CD8-positive, alpha-beta memory T cell (primary cell): ENCODE data around the gene STIP1. TPM values are rescaled to one million over a fixed set of nuclear protein-coding genes. Genes with fewer than 3 reads are reported as not detected.

Experiments used
- CTCF ChIA-PET: fragments of 350-600 bp; sonication (Branson Sonifier 250); formaldehyde crosslinking; loops from one replicate; lab custom pipeline; 2021; ENCODE audit warnings: antibody characterized with exemption; lab: Charles Lee
- POLR2A ChIA-PET: fragments of 350-600 bp; sonication (Branson Sonifier 250); formaldehyde crosslinking; loops from one replicate; lab custom pipeline; 2021; ENCODE audit warnings: antibody characterized with exemption; lab: Charles Lee
- DNase-seq, 5 donors: peaks; one replicate each; pipeline versions ENCODE4 v3.0.0 to v3.0.0-alpha.2; 2020 to 2022; ENCODE audit warnings: mixed read lengths in 1 of 5
- H3K27ac ChIP-seq: one replicate; pipeline ENCODE4 v1.7.0; 2013; ENCODE audit warnings: low read depth, mild to moderate bottlenecking, low read length, moderate library complexity
- H3K27me3 ChIP-seq: 2 replicates; pipeline ENCODE4 v1.7.0; 2013; ENCODE audit warnings: low read length, mild to moderate bottlenecking; ENCODE audit not compliant: insufficient read depth, poor library complexity, severe bottlenecking
- H3K36me3 ChIP-seq: 2 replicates; pipeline ENCODE4 v1.7.0; 2013; ENCODE audit warnings: mild to moderate bottlenecking, low read length, moderate library complexity; ENCODE audit not compliant: insufficient read depth
- H3K4me1 ChIP-seq: 2 replicates; pipeline ENCODE4 v1.7.0; 2013; ENCODE audit warnings: mild to moderate bottlenecking, low read length, moderate library complexity; ENCODE audit not compliant: insufficient read depth
- H3K4me3 ChIP-seq: 2 replicates; pipeline ENCODE4 v1.7.0; 2013; ENCODE audit warnings: mild to moderate bottlenecking, low read length
- H3K9me3 ChIP-seq: 2 replicates; pipeline ENCODE4 v1.7.0; 2013; ENCODE audit warnings: mild to moderate bottlenecking, low read length
- H3K27ac Mint-ChIP-seq, 8 donors: one replicate each; pipeline ENCODE4 v1.8.0; 2020 to 2021; ENCODE audit warnings: mixed read lengths in 8 of 8, mild to moderate bottlenecking in 6 of 8, inconsistent platforms in 3 of 8, moderate library complexity in 3 of 8
- H3K27me3 Mint-ChIP-seq, 2 donors: one replicate each; pipeline ENCODE4 v1.8.0; 2020 to 2021; ENCODE audit warnings: mixed read lengths in 2 of 2, mild to moderate bottlenecking in 1 of 2, moderate library complexity in 1 of 2
- H3K36me3 Mint-ChIP-seq, 3 donors: one replicate each; pipeline ENCODE4 v1.8.0; 2020 to 2021; ENCODE audit warnings: mixed read lengths in 3 of 3, inconsistent platforms in 1 of 3, mild to moderate bottlenecking in 1 of 3
- H3K4me1 Mint-ChIP-seq, 3 donors: one replicate each; pipeline ENCODE4 v1.8.0; 2020 to 2021; ENCODE audit warnings: mixed read lengths in 3 of 3, inconsistent platforms in 1 of 3, mild to moderate bottlenecking in 1 of 3
- H3K4me3 Mint-ChIP-seq, 7 donors: one replicate each; pipeline ENCODE4 v1.8.0; 2020 to 2021; ENCODE audit warnings: mixed read lengths in 7 of 7, mild to moderate bottlenecking in 6 of 7, moderate library complexity in 4 of 7, inconsistent platforms in 2 of 7
- H3K9me3 Mint-ChIP-seq, 5 donors: one replicate each; pipeline ENCODE4 v1.8.0; 2020 to 2022; ENCODE audit warnings: mixed read lengths in 5 of 5, mild to moderate bottlenecking in 3 of 5, moderate library complexity in 2 of 5, inconsistent platforms in 1 of 5
- polyA plus RNA-seq: library from polyadenylated mRNA; unstranded; fragments of 300-500 nt; fragmentation: Illumina TruSeq; gene quantifications from one replicate; pipeline ENCODE4 v1.2.3, GENCODE V29; 2021
- total RNA-seq, 2 experiments: library from RNA; stranded (reverse); gene quantifications; one replicate each; pipeline ENCODE4 v1.2.3, GENCODE V29; 2021

STIP1 gene
- total and polyA plus RNA-seq, 3 experiments from 2014 or later: 108 to 461 (median 457) TPM

GRCh38 chr11:64220798-64221197, 34.8 kb downstream of the STIP1 start:
- ChIA-PET CTCF (interaction anchor here (1.6 to 12.0 kb wide), 2 partner anchors 15 to 80 kb away, joined by 3 to 143 read pairs; partner anchors contain the start of genes CATSPERZ and FERMT3), POLR2A (no interaction called here)
- Mint-ChIP-seq H3K36me3 (peaks cover 0 to 52% (median 2%) of the 10 kb centered on the region in 3 donors), H3K27me3 (no peaks in the 10 kb centered on the region), H3K9me3 (no peaks in the 10 kb centered on the region), H3K4me1 (peaks cover 0 to 23% (median 10%) of the 10 kb centered on the region in 3 donors), H3K4me3 (no peak overlapping the region), H3K27ac (peak overlapping the region in 1 of 8 donors; percentile 52)
- H3K36me3 ChIP-seq: peaks cover 34% of the 10 kb centered on the region
- no peak for DNase-seq
- no peak overlapping the region for H3K27ac ChIP-seq
- no peaks in the 10 kb centered on the region for H3K27me3 ChIP-seq
- no peak overlapping the region for H3K4me3 ChIP-seq
- no peaks in the 10 kb centered on the region for H3K9me3 ChIP-seq
- peaks cover 9% of the 10 kb centered on the region for H3K4me1 ChIP-seq

DNA sequence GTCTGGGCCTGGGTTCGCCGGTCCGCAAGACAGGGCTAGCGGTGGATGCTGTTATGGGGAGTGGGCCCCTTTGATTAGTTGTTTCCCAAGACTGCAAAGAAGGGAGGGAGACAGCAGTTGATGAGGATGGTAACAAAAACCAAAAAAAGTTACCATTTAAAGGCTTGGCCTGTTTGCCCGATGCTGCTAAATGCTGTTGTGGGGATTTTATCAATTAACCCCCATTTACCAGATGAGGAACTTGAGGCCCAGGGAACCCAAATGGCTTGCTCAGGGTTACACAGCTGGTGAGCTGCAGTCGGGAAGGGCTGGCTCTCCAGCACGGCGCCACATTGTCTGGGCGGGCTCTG, 36.7 kb downstream of the STIP1 start:
- H3K4me1 Mint-ChIP-seq: peaks cover 11 to 34% (median 18%) of the 10 kb centered on the region in 3 donors
- H3K4me3 ChIP-seq: no peak overlapping the region
- H3K36me3 Mint-ChIP-seq: peaks cover 0 to 49% (median 2%) of the 10 kb centered on the region in 3 donors
- peaks cover 34% of the 10 kb centered on the region for H3K36me3 ChIP-seq
- H3K9me3 Mint-ChIP-seq: no peaks in the 10 kb centered on the region
- H3K4me1 ChIP-seq: peaks cover 20% of the 10 kb centered on the region
- ChIA-PET POLR2A (interaction anchor here (0.6 to 6.2 kb wide), 2 partner anchors 9 to 17 kb away, joined by 3 to 69 read pairs; partner anchors contain the start of gene FERMT3), CTCF (interaction anchor here (12.0 kb wide), 1 partner anchor 16 kb away, joined by 143 read pairs; the partner anchor contains the start of gene FERMT3)
- no peaks in the 10 kb centered on the region for H3K27me3 ChIP-seq
- peak overlapping the region in 1 of 8 donors; percentile 33 for H3K27ac Mint-ChIP-seq
- no peaks in the 10 kb centered on the region for H3K9me3 ChIP-seq
- no peaks in the 10 kb centered on the region for H3K27me3 Mint-ChIP-seq
- H3K27ac ChIP-seq: no peak overlapping the region
- no peak for DNase-seq
- no peak overlapping the region for H3K4me3 Mint-ChIP-seq

DNA sequence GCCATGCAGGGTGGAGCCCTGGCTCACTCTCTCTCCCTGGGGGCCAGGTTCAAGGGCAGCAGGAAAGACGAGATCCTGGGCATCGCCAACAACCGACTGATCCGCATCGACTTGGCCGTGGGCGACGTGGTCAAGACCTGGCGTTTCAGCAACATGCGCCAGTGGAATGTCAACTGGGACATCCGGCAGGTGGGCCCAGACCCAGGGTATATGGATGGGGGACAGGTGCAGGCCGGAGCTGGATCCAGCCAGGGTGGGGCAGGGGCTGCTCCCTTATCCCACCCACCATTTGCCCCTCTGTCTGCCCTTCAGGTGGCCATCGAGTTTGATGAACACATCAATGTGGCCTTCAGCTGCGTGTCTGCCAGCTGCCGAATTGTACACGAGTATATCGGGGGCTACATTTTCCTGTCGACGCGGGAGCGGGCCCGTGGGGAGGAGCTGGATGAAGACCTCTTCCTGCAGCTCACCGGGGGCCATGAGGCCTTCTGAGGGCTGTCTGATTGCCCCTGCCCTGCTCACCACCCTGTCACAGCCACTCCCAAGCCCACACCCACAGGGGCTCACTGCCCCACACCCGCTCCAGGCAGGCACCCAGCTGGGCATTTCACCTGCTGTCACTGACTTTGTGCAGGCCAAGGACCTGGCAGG, 37.2 kb downstream of the STIP1 start:
- Histone ChIP-seq H3K27ac (no peak overlapping the region), H3K36me3 (peaks cover 34% of the 10 kb centered on the region), H3K4me3 (no peak overlapping the region), H3K9me3 (no peaks in the 10 kb centered on the region), H3K4me1 (peaks cover 20% of the 10 kb centered on the region), H3K27me3 (no peaks in the 10 kb centered on the region)
- peaks cover 15 to 36% (median 18%) of the 10 kb centered on the region in 3 donors for H3K4me1 Mint-ChIP-seq
- no peak for DNase-seq
- H3K9me3 Mint-ChIP-seq: no peaks in the 10 kb centered on the region
- ChIA-PET CTCF (interaction anchor here (1.0 to 12.0 kb wide), 6 partner anchors 12 to 108 kb away, joined by 3 to 143 read pairs (median 6); partner anchors contain the start of genes FERMT3 and STIP1), POLR2A (interaction anchor here (0.6 to 6.2 kb wide), 7 partner anchors 10 to 62 kb away, joined by 3 to 69 read pairs (median 3); partner anchors contain the start of genes FERMT3, GPR137, PPP1R14B and STIP1)
- H3K36me3 Mint-ChIP-seq: peaks cover 0 to 47% (median 0%) of the 10 kb centered on the region in 3 donors
- H3K4me3 Mint-ChIP-seq: peak overlapping the region in 1 of 7 donors; percentile 44
- peak overlapping the region in 1 of 8 donors; percentile 85 for H3K27ac Mint-ChIP-seq
- H3K27me3 Mint-ChIP-seq: no peaks in the 10 kb centered on the region

DNA sequence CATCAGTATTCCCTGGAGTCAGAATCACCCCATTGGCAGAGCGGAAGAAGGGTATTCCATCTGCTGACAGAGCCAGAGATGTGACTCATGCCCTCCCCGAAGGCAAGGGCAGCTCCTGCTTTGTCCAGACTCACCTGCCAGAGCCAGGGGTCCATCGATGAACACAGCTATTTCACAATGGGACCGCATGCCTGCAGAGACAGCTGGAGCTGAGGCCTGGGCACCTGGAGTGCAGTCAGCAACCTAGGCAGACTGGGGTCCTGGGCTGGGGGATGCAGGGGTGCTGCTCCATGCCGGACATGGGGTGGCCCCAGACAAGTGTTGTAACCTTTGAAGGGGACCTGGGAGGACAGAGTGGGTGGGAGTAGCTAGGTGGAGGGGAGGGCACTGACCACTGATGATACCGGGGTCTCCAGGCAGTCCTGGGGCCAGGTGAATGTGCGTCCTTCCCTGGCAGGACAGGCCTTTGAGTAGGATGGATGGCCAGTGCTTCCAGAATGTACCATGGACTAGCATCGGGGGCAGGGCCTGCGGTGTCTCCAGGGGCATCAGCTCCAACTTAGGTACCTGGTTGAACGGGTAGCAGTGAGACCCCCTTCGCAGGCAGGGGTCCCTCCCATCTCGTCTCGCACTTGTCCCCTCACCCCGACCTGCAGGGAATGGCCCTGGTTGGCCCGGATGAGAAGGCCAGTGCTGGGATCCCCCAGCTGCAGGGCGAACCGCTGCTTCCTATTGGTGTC, 38.4 kb downstream of the STIP1 start:
- Histone ChIP-seq H3K36me3 (peaks cover 24% of the 10 kb centered on the region), H3K9me3 (no peaks in the 10 kb centered on the region), H3K4me3 (no peak overlapping the region), H3K4me1 (peaks cover 26% of the 10 kb centered on the region), H3K27me3 (no peaks in the 10 kb centered on the region), H3K27ac (no peak overlapping the region)
- Mint-ChIP-seq H3K27ac (peak overlapping the region in 6 of 8 donors; percentile 34 to 77 (median 66)), H3K27me3 (no peaks in the 10 kb centered on the region), H3K4me1 (peaks cover 22 to 38% (median 23%) of the 10 kb centered on the region in 3 donors), H3K4me3 (peak overlapping the region in 6 of 7 donors; percentile 23 to 93 (median 91)), H3K9me3 (no peaks in the 10 kb centered on the region), H3K36me3 (peaks cover 0 to 36% (median 0%) of the 10 kb centered on the region in 3 donors)
- CTCF ChIA-PET: interaction anchor here (0.6 to 12.0 kb wide), 11 partner anchors 8 to 107 kb away, joined by 3 to 143 read pairs (median 5); partner anchors contain the start of genes FERMT3 and STIP1
- POLR2A ChIA-PET: interaction anchor here (1.0 to 6.2 kb wide), 6 partner anchors 9 to 61 kb away, joined by 3 to 69 read pairs (median 4); partner anchors contain the start of genes FERMT3, GPR137, PPP1R14B and STIP1
- DNase-seq: peak in 1 of 5 donors; percentile 46

DNA sequence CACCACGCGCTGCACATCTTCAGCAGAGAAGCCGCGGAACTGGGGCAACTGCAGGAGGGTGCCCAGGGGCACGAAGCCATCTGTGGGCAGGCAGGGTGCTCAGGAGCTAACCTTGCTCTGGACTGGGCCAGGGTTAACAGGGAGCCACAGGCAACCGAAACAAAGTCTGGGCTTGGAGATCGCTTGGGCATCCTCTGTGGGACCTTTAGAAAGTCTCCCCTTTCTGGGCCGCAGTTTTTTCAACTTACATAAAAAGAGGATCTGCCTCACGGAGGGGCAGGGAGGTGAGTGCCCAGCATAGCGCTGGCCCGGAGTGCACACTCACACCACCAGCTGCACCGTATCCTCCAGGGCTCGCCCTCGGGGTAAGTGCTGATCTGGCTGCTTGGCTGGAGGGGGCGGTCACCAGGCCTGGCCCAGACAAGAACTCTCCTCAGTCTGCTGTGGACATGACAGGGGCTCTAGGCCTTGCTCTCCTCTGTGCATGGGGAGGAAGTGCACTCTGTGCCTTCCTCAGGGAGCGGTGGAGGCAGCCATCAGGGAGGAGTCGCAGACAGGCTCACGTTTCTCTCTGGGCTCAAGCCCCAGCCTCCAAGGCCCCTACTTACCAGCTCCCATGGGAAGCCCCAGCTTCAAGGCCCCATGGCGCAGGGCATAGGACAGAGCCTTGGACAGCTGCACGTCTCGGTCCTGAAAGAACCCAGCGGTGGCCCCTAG, 39.1 kb downstream of the STIP1 start:
- Mint-ChIP-seq H3K4me1 (peaks cover 29 to 45% (median 30%) of the 10 kb centered on the region in 3 donors), H3K27ac (peak overlapping the region; percentile 63 to 96 (median 91)), H3K9me3 (no peaks in the 10 kb centered on the region), H3K27me3 (no peaks in the 10 kb centered on the region), H3K4me3 (peak overlapping the region; percentile 90 to 94 (median 92)), H3K36me3 (peaks cover 0 to 29% (median 0%) of the 10 kb centered on the region in 3 donors)
- peak in 1 of 5 donors; percentile 51 for DNase-seq
- Histone ChIP-seq H3K36me3 (peaks cover 16% of the 10 kb centered on the region), H3K27me3 (no peaks in the 10 kb centered on the region), H3K4me3 (peak overlapping the region; percentile 90), H3K9me3 (no peaks in the 10 kb centered on the region), H3K27ac (peak overlapping the region; percentile 88), H3K4me1 (peaks cover 33% of the 10 kb centered on the region)
- ChIA-PET CTCF (interaction anchor here (0.7 to 12.0 kb wide), 6 partner anchors 10 to 79 kb away, joined by 3 to 143 read pairs (median 6); partner anchors contain the start of gene FERMT3), POLR2A (interaction anchor here (0.6 to 6.2 kb wide), 6 partner anchors 15 to 79 kb away, joined by 3 to 69 read pairs (median 8); partner anchors contain the start of genes FERMT3, FKBP2, PPP1R14B and STIP1)

DNA sequence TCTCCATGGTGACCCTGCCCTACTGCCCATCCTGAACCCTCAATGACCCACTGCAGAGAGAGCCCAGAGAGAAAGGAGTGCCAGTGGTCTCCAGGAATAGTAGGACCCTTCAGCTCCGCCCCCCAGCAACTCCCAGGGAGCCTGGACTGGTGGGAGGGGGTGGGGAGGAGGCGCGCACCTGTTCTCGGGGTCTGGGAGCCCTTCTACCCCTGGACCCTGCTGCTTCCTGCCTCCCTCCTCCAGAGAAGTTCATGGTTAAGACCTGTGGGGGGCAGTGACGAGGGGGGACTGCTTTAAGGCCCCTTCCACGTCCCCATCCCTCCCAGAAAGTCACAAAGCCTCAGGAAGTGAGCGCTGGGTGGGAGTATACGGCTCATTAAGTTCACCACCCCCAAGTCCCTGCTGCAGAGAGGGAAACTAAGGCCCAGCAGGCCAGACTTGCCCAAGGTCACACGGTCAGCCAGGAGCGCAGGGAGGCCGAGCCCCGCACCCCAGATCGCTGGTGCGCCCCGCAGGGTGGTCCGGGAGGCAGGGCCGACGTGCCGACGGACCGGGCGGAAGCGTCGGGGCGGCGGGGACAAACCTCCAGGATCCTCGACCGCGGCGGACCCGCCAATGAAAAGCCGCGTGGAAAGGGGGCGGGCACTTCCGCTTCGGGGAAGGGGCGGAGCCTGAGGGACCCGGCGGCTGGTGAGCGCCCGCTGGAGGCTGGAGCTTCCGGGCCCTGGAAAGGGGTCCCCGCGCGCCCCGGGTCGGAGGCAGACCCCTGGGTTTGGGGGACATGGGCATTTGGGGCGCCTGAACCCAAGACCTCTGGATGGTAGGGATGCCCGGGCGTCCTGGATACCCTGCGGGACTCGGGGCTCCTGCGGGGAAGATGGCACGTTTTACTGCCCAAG, 39.9 kb downstream of the STIP1 start, which contains the start of the genes NUDT22 and TRPT1:
TSS of gene NUDT22 (plus strand) at position 667 of the 899 bp plus-strand sequence. CDS start 379 bp downstream, outside the sequence.
TSS of gene TRPT1 (minus strand) at position 579 of the 899 bp plus-strand sequence. CDS start at position 253, 326 bp downstream.
- Mint-ChIP-seq H3K4me1 (peaks cover 30 to 51% (median 31%) of the 10 kb centered on the region in 3 donors), H3K4me3 (peak within 1 kb of the TSS; percentile 90 to 94 (median 92)), H3K36me3 (peaks cover 0 to 24% (median 0%) of the 10 kb centered on the region in 3 donors), H3K27ac (peak within 1 kb of the TSS; percentile 89 to 96 (median 93)), H3K27me3 (no peaks in the 10 kb centered on the region), H3K9me3 (no peaks in the 10 kb centered on the region)
- ChIA-PET POLR2A (interaction anchor here (0.5 to 6.2 kb wide), 15 partner anchors 10 to 78 kb away, joined by 3 to 69 read pairs (median 4); partner anchors contain the start of genes FERMT3, FKBP2, GPR137 and PPP1R14B), CTCF (interaction anchor here (0.7 to 12.0 kb wide), 16 partner anchors 8 to 78 kb away, joined by 3 to 143 read pairs (median 5); partner anchors contain the start of genes BAD, CATSPERZ, FERMT3 and STIP1)
- peaks cover 35% of the 10 kb centered on the region for H3K4me1 ChIP-seq
- no peaks in the 10 kb centered on the region for H3K9me3 ChIP-seq
- H3K27ac ChIP-seq: peak within 1 kb of the TSS; percentile 88
- peak; percentile 86 to 93 (median 88) for DNase-seq
- H3K27me3 ChIP-seq: no peaks in the 10 kb centered on the region
- peak within 1 kb of the TSS; percentile 90 for H3K4me3 ChIP-seq
- peaks cover 9% of the 10 kb centered on the region for H3K36me3 ChIP-seq
